ENCODE measurements around the gene OR6C68. TPM values are rescaled to one million over a fixed set of nuclear protein-coding genes. Genes with fewer than 3 reads are reported as not detected.

OR6C68 gene
- total and polyA plus RNA-seq, 10 donors, result not detected

GRCh38 chr12:55515696-55516095 is 23.5 kb downstream of the OR6C68 start:
- 69 to 82% (median 75%) methylated on average over 1 of the region's 1 CpG for WGBS, 5 donors
- no peak overlapping the region for H3K27ac ChIP-seq

GRCh38 chr12:55516391-55516790 is 24.2 kb downstream of the OR6C68 start:
- H3K4me1 ChIP-seq, result no peaks in the 10 kb centered on the region
- intact Hi-C loops (cut with DNase I; ENCODE audit: low total_unique reads), result no loop called here
- no peak for DNase-seq

More at GRCh38 chr12:55515696-55516095, 23.5 kb downstream of the OR6C68 start:
- DNase-seq, result no peak
- intact Hi-C loops (cut with DNase I; ENCODE audit: low total_unique reads), result no loop called here
- H3K27me3 ChIP-seq (replicated peaks in 1 of 7), result no peaks in the 10 kb centered on the region
- H3K4me3 ChIP-seq, result no peak overlapping the region
- peaks cover 0 to 7% (median 3%) of the 10 kb centered on the region in 8 donors for H3K9me3 ChIP-seq
- no peaks in the 10 kb centered on the region for H3K36me3 ChIP-seq
- no peaks in the 10 kb centered on the region for H3K4me1 ChIP-seq
- TF ChIP-seq POLR2A (IDR thresholded peaks at IDR 0.05) (no peak), CTCF (IDR thresholded peaks at IDR 0.05 in 8 of 11, conservative IDR thresholded peaks at IDR 0.05 in 3 of 11) (no peak), POLR2AphosphoS5 (IDR thresholded peaks at IDR 0.05) (no peak)

More at GRCh38 chr12:55516391-55516790, 24.2 kb downstream of the OR6C68 start:
- no peak overlapping the region for H3K4me3 ChIP-seq
- H3K27ac ChIP-seq, result no peak overlapping the region
- H3K36me3 ChIP-seq, result no peaks in the 10 kb centered on the region
- no peaks in the 10 kb centered on the region for H3K27me3 ChIP-seq (replicated peaks in 1 of 7)
- TF ChIP-seq POLR2AphosphoS5 (IDR thresholded peaks at IDR 0.05), result no peak
- TF ChIP-seq CTCF (IDR thresholded peaks at IDR 0.05 in 8 of 11, conservative IDR thresholded peaks at IDR 0.05 in 3 of 11), result no peak
- TF ChIP-seq POLR2A (IDR thresholded peaks at IDR 0.05), result no peak
- H3K9me3 ChIP-seq, result peaks cover 0 to 7% (median 3%) of the 10 kb centered on the region in 8 donors

Other genes starting within 250 kb of the OR6C68 start
- gene OR6C74, start 247.8 kb upstream of the OR6C68 start, total RNA-seq, result not detected
- gene OR6C74, start 247.8 kb upstream of the OR6C68 start, polyA plus RNA-seq, result not detected
- not detected for gene OR6C6, start 195.8 kb upstream of the OR6C68 start, total RNA-seq
- not detected for gene OR6C6, start 195.8 kb upstream of the OR6C68 start, polyA plus RNA-seq
- not detected for gene OR6C1, start 178.0 kb upstream of the OR6C68 start, total RNA-seq
- not detected for gene OR6C1, start 178.0 kb upstream of the OR6C68 start, polyA plus RNA-seq
- not detected for gene OR6C3, start 161.6 kb upstream of the OR6C68 start, total RNA-seq
- gene OR6C3, start 161.6 kb upstream of the OR6C68 start, polyA plus RNA-seq, result not detected
- not detected for gene OR6C75, start 129.4 kb upstream of the OR6C68 start, total RNA-seq
- not detected for gene OR6C75, start 129.4 kb upstream of the OR6C68 start, polyA plus RNA-seq
- gene OR6C65, start 91.8 kb upstream of the OR6C68 start, total RNA-seq, result not detected
- not detected for gene OR6C65, start 91.8 kb upstream of the OR6C68 start, polyA plus RNA-seq
- gene OR6C76, start 66.1 kb upstream of the OR6C68 start, total RNA-seq, result not detected
- not detected for gene OR6C76, start 66.1 kb upstream of the OR6C68 start, polyA plus RNA-seq
- gene OR6C2, start 48.3 kb upstream of the OR6C68 start, total RNA-seq, result not detected
- not detected for gene OR6C2, start 48.3 kb upstream of the OR6C68 start, polyA plus RNA-seq
- not detected for gene OR6C70, start 22.2 kb upstream of the OR6C68 start, total RNA-seq
- not detected for gene OR6C70, start 22.2 kb upstream of the OR6C68 start, polyA plus RNA-seq
- gene OR6C4, start 57.2 kb downstream of the OR6C68 start, total RNA-seq, result not detected
- gene OR6C4, start 57.2 kb downstream of the OR6C68 start, polyA plus RNA-seq, result not detected
- not detected for gene OR2AP1, start 80.1 kb downstream of the OR6C68 start, total RNA-seq
- not detected for gene OR2AP1, start 80.1 kb downstream of the OR6C68 start, polyA plus RNA-seq
- gene OR10P1, start 144.5 kb downstream of the OR6C68 start, total RNA-seq, result not detected
- gene OR10P1, start 144.5 kb downstream of the OR6C68 start, polyA plus RNA-seq, result not detected
- gene ITGA7, start 215.5 kb downstream of the OR6C68 start, total RNA-seq, result 10 to 100 TPM; 13.8 to 93.2 (median 24.7) TPM
- 10 to 100 TPM in 1 of 3 donors, 1 to 10 TPM in 2; 4.4 to 18.0 (median 8.6) TPM for gene ITGA7, start 215.5 kb downstream of the OR6C68 start, polyA plus RNA-seq
- gene BLOC1S1, start 223.7 kb downstream of the OR6C68 start, total RNA-seq, result 100 to 1,000 TPM; 113 to 228 (median 141) TPM
- gene BLOC1S1, start 223.7 kb downstream of the OR6C68 start, polyA plus RNA-seq, result 100 to 1,000 TPM; 278 to 304 (median 282) TPM
- gene RDH5, start 228.0 kb downstream of the OR6C68 start, total RNA-seq, result 10 to 100 TPM in 5 of 7 donors, 1 to 10 TPM in 2; 7.4 to 17.4 (median 15.5) TPM
- gene RDH5, start 228.0 kb downstream of the OR6C68 start, polyA plus RNA-seq, result 10 to 100 TPM in 1 of 3 donors, 1 to 10 TPM in 2; 4.7 to 12.1 (median 9.9) TPM
- 100 to 1,000 TPM; 440 to 750 (median 627) TPM for gene CD63, start 236.6 kb downstream of the OR6C68 start, total RNA-seq
- 100 to 1,000 TPM; 395 to 693 (median 509) TPM for gene CD63, start 236.6 kb downstream of the OR6C68 start, polyA plus RNA-seq

Measured in spleen (tissue), 11 donors.